Naive thymus-derived CD4-positive, alpha-beta T cell (primary cell): Measurements from ENCODE around the gene CLTRN. TPM values are rescaled to one million over a fixed set of nuclear protein-coding genes. Genes with fewer than 3 reads are reported as not detected.

Experiments used
- polyA plus RNA-seq, 2 donors: library from polyadenylated mRNA; unstranded; fragments of 300-500 nt; fragmentation: Illumina TruSeq; gene quantifications; one replicate each; pipeline ENCODE4 v1.2.3, GENCODE V29; 2021
- total RNA-seq, 6 experiments: library from RNA in 5 of 6; stranded (reverse) in 5 of 6; gene quantifications; 1 replicate in 5 of 6; 2 replicates in 1 of 6; pipeline ENCODE4 v1.2.3 and lab custom pipeline; 2021 to 2026

Gene CLTRN
- total and polyA plus RNA-seq, 7 experiments from 2014 or later: 0.13 to 0.81 (median 0.53) TPM; not detected in 1

Other genes starting within 250 kb of the CLTRN start
- gene PIR, start 171.5 kb downstream of the CLTRN start, total RNA-seq: 1 to 10 TPM in 1 of 5 experiments, under 1 TPM in 2, not detected in 2; 0.49 to 4.6 (median 0.70) TPM
- gene PIR, start 171.5 kb downstream of the CLTRN start, polyA plus RNA-seq: not detected
- not detected for gene BMX, start 164.0 kb downstream of the CLTRN start, total RNA-seq
- not detected for gene BMX, start 164.0 kb downstream of the CLTRN start, polyA plus RNA-seq
- not detected for gene ACE2, start 63.8 kb downstream of the CLTRN start, total RNA-seq
- not detected for gene ACE2, start 63.8 kb downstream of the CLTRN start, polyA plus RNA-seq
- gene CA5B, start 73.5 kb upstream of the CLTRN start, total RNA-seq: 10 to 100 TPM; 16.4 to 64.6 (median 39.5) TPM
- 10 to 100 TPM; 55.8 to 63.5 TPM for gene CA5B, start 73.5 kb upstream of the CLTRN start, polyA plus RNA-seq
- 10 to 100 TPM; 20.8 to 31.7 (median 25.4) TPM for gene ZRSR2, start 125.7 kb upstream of the CLTRN start, total RNA-seq
- gene ZRSR2, start 125.7 kb upstream of the CLTRN start, polyA plus RNA-seq: 10 to 100 TPM; 24.7 to 46.0 TPM
- gene AP1S2, start 190.0 kb upstream of the CLTRN start, total RNA-seq: 10 to 100 TPM; 21.2 to 75.8 (median 25.4) TPM
- 10 to 100 TPM; 24.4 to 31.4 TPM for gene AP1S2, start 190.0 kb upstream of the CLTRN start, polyA plus RNA-seq